K562 (cell line): Measurements from ENCODE around the gene KCNJ10. TPM values are rescaled to one million over a fixed set of nuclear protein-coding genes. Genes with fewer than 3 reads are reported as not detected.

Experiments
- ATAC-seq: fragments of 200-7000 bp; cut with Tn5 transposase; 3 replicates; pipeline ENCODE4 v1.9.1; 2020; ENCODE audit warnings: moderate library complexity
- BruUV-seq: library from RNA; stranded (reverse); fragments of 400-500 nt; replicated peaks from 2 replicates; lab custom pipeline; 2021; lab: Mats Ljungman, UMichigan
- CTCF ChIA-PET: fragments of 300-600 bp; formaldehyde crosslinking; extraction: SDS; loops from one replicate; lab custom pipeline; 2021; ENCODE audit warnings: low intra/inter-chr PET ratio; lab: Yijun Ruan, JAX
- POLR2A ChIA-PET: fragments of 300-600, 350-650 bp; sonication (Branson Sonifier 250); formaldehyde crosslinking; extraction: SDS; loops from one replicate; lab custom pipeline; 2021; ENCODE audit warnings: antibody characterized with exemption, inconsistent platforms; lab: Yijun Ruan, JAX
- DNase-seq, 4 experiments: peaks; one replicate each; pipeline versions ENCODE4 v3.0.0 to v3.0.0-alpha.2; 2011 to 2018; ENCODE audit warnings: low spot score in 3 of 4, mixed read lengths in 3 of 4; ENCODE audit errors: extremely low read depth in 1 of 4
- FAIRE-seq: peaks from 2 replicates; lab custom pipeline; 2011; peaks lifted over from hg19 to GRCh38; lab: Jason Lieb, UNC
- H2AFZ ChIP-seq: 2 replicates; pipeline ENCODE4 v1.6.0; 2011; ENCODE audit warnings: low read depth, low read length, control low read depth, inconsistent platforms
- H3K27ac ChIP-seq: fragments of 200-600 bp; 3 replicates; pipeline ENCODE4 v1.8.0; 2011; ENCODE audit warnings: low read depth, mild to moderate bottlenecking, control low read depth, inconsistent platforms, low read length, moderate library complexity, mixed read lengths; ENCODE audit errors: extremely low read depth
- H3K27me3 ChIP-seq, 2 experiments: fragments of 300-600 bp in 1 of 2; 2 replicates in 1 of 2; 3 replicates in 1 of 2; pipeline versions ENCODE4 v1.6.0 to v1.8.0; 2011; ENCODE audit warnings: inconsistent platforms in 2 of 2, low read length in 2 of 2, mild to moderate bottlenecking in 1 of 2, mixed read lengths in 1 of 2, moderate library complexity in 1 of 2; ENCODE audit not compliant: control insufficient read depth in 2 of 2, insufficient read depth in 2 of 2
- H3K36me3 ChIP-seq: fragments of 300-600 bp; 3 replicates; pipeline ENCODE4 v1.8.0; 2011; ENCODE audit warnings: mild to moderate bottlenecking, low read length, inconsistent platforms; ENCODE audit not compliant: control insufficient read depth, insufficient read depth
- H3K4me1 ChIP-seq, 2 experiments: fragments of 200-600 bp in 1 of 2; replicated peaks in 1 of 2; 2 replicates in 1 of 2; 3 replicates in 1 of 2; pipeline versions ENCODE4 v1.5.1 to v1.8.0; 2011; ENCODE audit warnings: inconsistent platforms in 2 of 2, low read length in 2 of 2, mild to moderate bottlenecking in 1 of 2, mixed read lengths in 1 of 2, moderate library complexity in 1 of 2; ENCODE audit not compliant: control insufficient read depth in 2 of 2, insufficient read depth in 2 of 2
- H3K4me2 ChIP-seq: 2 replicates; pipeline ENCODE4 v1.6.1; 2011; ENCODE audit warnings: low read length, control low read depth, inconsistent platforms, mixed read lengths; ENCODE audit not compliant: insufficient read depth
- H3K4me3 ChIP-seq: fragments of 200-600 bp; sonication (generic), shearing (Covaris generic); 2 replicates; pipeline ENCODE4 v1.5.1; 2016; ENCODE audit warnings: control low read depth, inconsistent platforms
- H3K79me2 ChIP-seq: fragments of 200-600 bp; 3 replicates; pipeline ENCODE4 v1.8.0; 2011; ENCODE audit warnings: low read length, inconsistent platforms; ENCODE audit not compliant: control insufficient read depth, insufficient read depth
- H3K9ac ChIP-seq, 2 experiments: 2 replicates each; pipeline versions ENCODE4 v1.6.0 to v1.6.1; 2011; ENCODE audit warnings: low read depth in 2 of 2, low read length in 2 of 2, control low read depth in 1 of 2, inconsistent platforms in 1 of 2, mild to moderate bottlenecking in 1 of 2, mixed read lengths in 1 of 2; ENCODE audit not compliant: insufficient read depth in 1 of 2
- H3K9me1 ChIP-seq: one replicate; pipeline ENCODE4 v1.6.0; 2011; ENCODE audit warnings: inconsistent platforms, mild to moderate bottlenecking, low read length, moderate library complexity; ENCODE audit not compliant: control insufficient read depth, insufficient read depth
- H3K9me3 ChIP-seq: replicated peaks from 2 replicates; pipeline ENCODE4 v1.5.1; 2011; ENCODE audit warnings: low read depth, low read length, inconsistent platforms; ENCODE audit not compliant: control insufficient read depth, insufficient read depth
- H4K20me1 ChIP-seq: replicated peaks from 2 replicates; pipeline ENCODE4 v1.6.1; 2011; ENCODE audit warnings: low read length, inconsistent platforms, mixed read lengths; ENCODE audit not compliant: control insufficient read depth, insufficient read depth
- JUND ChIP-seq, 2 experiments: IDR thresholded peaks; 2 replicates in 1 of 2; 3 replicates in 1 of 2; pipeline ENCODE4 v1.6.1; 2011; ENCODE audit warnings: borderline replicate concordance in 2 of 2, low read depth in 2 of 2, low read length in 2 of 2, improper control_type of control experiment in 1 of 2, missing biosample characterization in 1 of 2, missing genetic modification characterization in 1 of 2, missing genetic modification reagents in 1 of 2
- WGBS: fragments of 100-300 bp; shearing (Covaris generic); methylation state at CpG from one replicate; pipeline ENCODE4 v1.1.6; 2016; ENCODE audit warnings: low coverage, mixed read lengths; ENCODE audit not compliant: insufficient coverage; ENCODE audit errors: missing lambda C conversion rate; 5-methylcytosine and 5-hydroxymethylcytosine counted together
- in situ Hi-C: fragments of 300-500 bp; cut with MboI; formaldehyde crosslinking; loops from 4 replicates; pipeline ENCODE4 v1.15.0; 2018; ENCODE audit warnings: inconsistent platforms, mixed read lengths
- intact Hi-C: fragments of 100-400 bp; cut with micrococcal nuclease; formaldehyde crosslinking; loops from 2 replicates; pipeline ENCODE4 v1.14.2; 2022
- polyA plus RNA-seq, 8 experiments: library from polyadenylated mRNA; depleted of rRNA in 4 of 8; stranded (reverse) in 5 of 8; unstranded in 3 of 8; fragments of >200 nt; fragmentation: Nextera tagmentation in 2 of 8; fragmentation: Illumina TruSeq in 1 of 8; extraction: Ambion mirVana in 2 of 8; extraction: Trizol in 1 of 8; gene quantifications; 2 replicates each; pipeline versions ENCODE4 v1.2.1 to v1.2.3, GENCODE V29; 2011 to 2014; ENCODE audit warnings: inconsistent platforms in 1 of 8, missing spikeins in 1 of 8
- total RNA-seq, 7 experiments: library from RNA; depleted of rRNA in 6 of 7; stranded (reverse); fragments of >200 nt in 6 of 7; fragmentation: Illumina TruSeq in 2 of 7; extraction: Trizol in 2 of 7; gene quantifications; 2 replicates each; pipeline versions ENCODE4 v1.2.1 to v1.2.3, GENCODE V29; 2011 to 2021; ENCODE audit warnings: low replicate concordance in 1 of 7
- TF ChIP-seq, protein P1 (sequence below): fragments of 250-450 bp; sonication (Bioruptor Pico); IDR thresholded peaks from 2 replicates; pipeline ENCODE4 v1.4.0; 2020; ENCODE audit warnings: borderline replicate concordance

The KCNJ10 gene
- total and polyA plus RNA-seq, 9 of the 15 experiments (the other 6 are each of a cell fraction or from before 2014, with no cell fraction given): 0.06 to 0.11 TPM; not detected in 7

DNA sequence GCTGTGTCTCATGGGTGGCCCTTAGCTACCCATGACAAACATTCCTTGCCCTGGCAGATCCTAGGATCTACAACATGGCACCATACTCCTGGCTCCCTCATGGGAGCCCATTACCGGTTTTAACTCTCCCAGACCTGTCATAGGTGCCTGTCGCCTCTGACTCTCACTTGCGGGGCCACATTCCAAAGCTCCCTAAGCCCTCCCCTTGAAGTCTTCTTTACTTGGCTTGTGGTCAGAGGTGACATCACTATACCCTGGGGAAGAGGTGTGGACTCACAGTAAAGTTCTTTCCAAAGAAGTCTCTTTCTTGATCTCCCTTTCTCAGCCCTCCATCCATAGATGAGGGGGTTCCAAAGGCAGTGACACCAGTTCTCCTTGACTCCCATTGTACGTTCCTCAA lies 110.5 kb downstream of the KCNJ10 start:
- no peak overlapping the region for H3K4me2 ChIP-seq
- H3K4me1 ChIP-seq: peaks cover 27 to 30% of the 10 kb centered on the region in 2 experiments
- no peaks in the 10 kb centered on the region for H3K9me1 ChIP-seq
- H3K4me3 ChIP-seq: no peak overlapping the region
- no peak for FAIRE-seq
- ChIA-PET POLR2A (interaction anchor here (0.7 to 0.9 kb wide), 2 partner anchors 11 to 12 kb away, joined by 4 read pairs; no protein-coding TSS in a partner anchor), CTCF (no interaction called here)
- intact Hi-C loops: no loop called here
- no peak for TF ChIP-seq JUND (IDR thresholded peaks at IDR 0.05; ENCODE audit: borderline replicate concordance, low read depth, low read length)
- TF ChIP-seq JUND (tag; IDR thresholded peaks at IDR 0.05; ENCODE audit: borderline replicate concordance, low read depth, low read length): 0 out of 3 replicates have a peak, but pooled peaks have one; percentile 16
- TF ChIP-seq, protein P1, sequence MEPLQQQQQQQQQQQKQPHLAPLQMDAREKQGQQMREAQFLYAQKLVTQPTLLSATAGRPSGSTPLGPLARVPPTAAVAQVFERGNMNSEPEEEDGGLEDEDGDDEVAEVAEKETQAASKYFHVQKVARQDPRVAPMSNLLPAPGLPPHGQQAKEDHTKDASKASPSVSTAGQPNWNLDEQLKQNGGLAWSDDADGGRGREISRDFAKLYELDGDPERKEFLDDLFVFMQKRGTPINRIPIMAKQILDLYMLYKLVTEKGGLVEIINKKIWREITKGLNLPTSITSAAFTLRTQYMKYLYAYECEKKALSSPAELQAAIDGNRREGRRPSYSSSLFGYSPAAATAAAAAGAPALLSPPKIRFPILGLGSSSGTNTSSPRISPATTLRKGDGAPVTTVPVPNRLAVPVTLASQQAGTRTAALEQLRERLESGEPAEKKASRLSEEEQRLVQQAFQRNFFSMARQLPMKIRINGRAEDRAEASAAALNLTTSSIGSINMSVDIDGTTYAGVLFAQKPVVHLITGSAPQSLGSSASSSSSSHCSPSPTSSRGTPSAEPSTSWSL (CRISPR knock-in tag): no peak
- in situ Hi-C loops: no loop called here
- no peaks in the 10 kb centered on the region for H3K36me3 ChIP-seq
- H3K27ac ChIP-seq: no peak overlapping the region
- no peak overlapping the region; a peak in 1 of 4 replicates for H3K9ac ChIP-seq
- H3K27me3 ChIP-seq: no peaks in the 10 kb centered on the region
- BruUV-seq: no TSS peak
- H2AFZ ChIP-seq: no peak overlapping the region
- H4K20me1 ChIP-seq: no peaks in the 10 kb centered on the region
- ATAC-seq: peak; percentile 23; the same call in 2 of the 3 replicates
- WGBS: 37% methylated on average over 4 of the region's 4 CpGs
- H3K9me3 ChIP-seq: no peaks in the 10 kb centered on the region
- DNase-seq: no peak
- no peaks in the 10 kb centered on the region for H3K79me2 ChIP-seq
